ENCODE data around the gene ATP6V0A4.
"Not testable (repeated sequence)": the region's sequence is repeated elsewhere in the genome, so short reads cannot be mapped to it uniquely, and the experiment has no call there.

ATP6V0A4 gene

DNA sequence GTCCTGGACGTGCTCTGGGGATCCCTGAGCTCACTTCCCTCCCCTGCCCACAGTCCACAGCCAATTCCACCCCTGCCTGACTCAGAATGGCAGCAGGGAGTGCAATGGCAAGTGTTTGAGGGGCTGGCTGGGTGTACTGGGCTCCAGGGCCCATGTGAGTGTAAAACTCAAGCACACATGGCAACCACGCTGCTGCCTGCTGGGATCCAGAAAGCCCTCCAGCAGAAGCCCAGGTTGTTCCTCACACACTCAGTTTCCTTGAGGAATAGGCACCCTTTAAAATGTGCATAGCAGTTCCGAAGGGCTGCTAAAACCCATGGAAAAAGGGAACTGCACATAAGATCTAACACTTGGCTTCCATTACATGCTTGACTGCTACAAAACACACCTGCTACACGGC, 11.3 kb upstream of the ATP6V0A4 start:
- no peaks in the 10 kb centered on the region for H3K36me3 ChIP-seq (ENCODE audit: control insufficient read depth in 2 of 2, insufficient read depth in 2 of 2, low read length in 2 of 2)
- H3K9ac ChIP-seq (ENCODE audit: low read depth in 1 of 2, low read length in 2 of 2) = no peak overlapping the region

DNA sequence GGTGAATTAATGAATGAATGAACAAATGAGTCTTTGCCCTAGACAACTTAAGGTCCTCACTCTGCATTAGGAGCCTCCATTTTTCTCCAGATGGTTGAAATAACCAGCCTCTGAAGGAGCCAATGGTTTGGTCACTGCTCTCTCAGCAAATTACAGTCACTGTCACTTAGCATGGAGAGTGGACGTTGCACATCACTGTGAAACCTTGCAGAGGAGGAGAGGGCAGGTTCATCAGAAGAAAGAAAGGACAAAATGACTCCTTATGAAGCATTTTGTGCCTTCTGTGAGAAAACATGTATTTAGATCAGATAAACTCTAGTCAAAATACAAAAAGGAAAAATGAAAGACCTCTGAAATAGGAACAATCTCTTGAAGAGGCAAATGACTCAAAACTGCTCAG, 6.6 kb upstream of the ATP6V0A4 start:
- Histone ChIP-seq H3K36me3 (ENCODE audit: control insufficient read depth in 2 of 2, insufficient read depth in 2 of 2, low read length in 2 of 2) (no peaks in the 10 kb centered on the region), H3K27me3 (ENCODE audit: control insufficient read depth in 2 of 2, insufficient read depth in 2 of 2, low read length in 2 of 2) (no peaks in the 10 kb centered on the region), H3K27ac (ENCODE audit: low read depth in 2 of 2, low read length in 2 of 2) (no peak overlapping the region), H3K4me3 (ENCODE audit: low read length in 2 of 2) (no peak overlapping the region), H3K9me3 (ENCODE audit: control insufficient read depth in 2 of 2, low read length in 2 of 2) (no peaks in the 10 kb centered on the region), H3K4me1 (ENCODE audit: control insufficient read depth in 2 of 2, insufficient read depth in 2 of 2, low read length in 2 of 2) (no peaks in the 10 kb centered on the region), H3K9ac (ENCODE audit: low read depth in 1 of 2, low read length in 2 of 2) (no peak overlapping the region)

More for the DNA sequence above, 11.3 kb upstream of the ATP6V0A4 start:
- Histone ChIP-seq H3K4me1 (ENCODE audit: control insufficient read depth in 2 of 2, insufficient read depth in 2 of 2, low read length in 2 of 2) (no peaks in the 10 kb centered on the region), H3K27me3 (ENCODE audit: control insufficient read depth in 2 of 2, insufficient read depth in 2 of 2, low read length in 2 of 2) (no peaks in the 10 kb centered on the region), H3K27ac (ENCODE audit: low read depth in 2 of 2, low read length in 2 of 2) (no peak overlapping the region), H3K4me3 (ENCODE audit: low read length in 2 of 2) (no peak overlapping the region), H3K9me3 (ENCODE audit: control insufficient read depth in 2 of 2, low read length in 2 of 2) (no peaks in the 10 kb centered on the region)

DNA sequence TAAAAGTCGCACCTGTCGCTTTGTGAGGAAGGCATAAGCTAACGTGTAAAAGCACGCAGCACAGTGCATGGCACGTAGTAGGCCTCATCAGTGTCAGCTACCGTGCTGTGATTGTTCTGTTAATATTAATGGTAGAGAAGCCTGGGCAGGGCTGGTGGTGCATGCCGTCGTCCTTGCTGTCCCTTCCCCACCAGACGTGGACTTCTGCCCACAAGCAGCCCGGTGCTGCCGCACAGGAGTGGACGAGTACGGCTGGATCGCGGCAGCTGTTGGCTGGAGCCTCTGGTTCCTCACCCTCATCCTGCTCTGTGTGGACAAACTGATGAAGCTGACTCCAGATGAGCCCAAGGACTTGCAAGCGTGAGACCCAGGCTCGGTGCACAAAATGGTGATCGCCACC, 4.7 kb upstream of the ATP6V0A4 start:
- H3K9me3 ChIP-seq (ENCODE audit: control insufficient read depth in 2 of 2, low read length in 2 of 2) = no peaks in the 10 kb centered on the region
- no peak overlapping the region for H3K27ac ChIP-seq (ENCODE audit: low read depth in 2 of 2, low read length in 2 of 2)
- no peaks in the 10 kb centered on the region for H3K36me3 ChIP-seq (ENCODE audit: control insufficient read depth in 2 of 2, insufficient read depth in 2 of 2, low read length in 2 of 2)
- no peak overlapping the region for H3K9ac ChIP-seq (ENCODE audit: low read depth in 1 of 2, low read length in 2 of 2)
- H3K4me3 ChIP-seq (ENCODE audit: low read length in 2 of 2) = no peak overlapping the region
- no peaks in the 10 kb centered on the region for H3K27me3 ChIP-seq (ENCODE audit: control insufficient read depth in 2 of 2, insufficient read depth in 2 of 2, low read length in 2 of 2)
- H3K4me1 ChIP-seq (ENCODE audit: control insufficient read depth in 2 of 2, insufficient read depth in 2 of 2, low read length in 2 of 2) = no peaks in the 10 kb centered on the region

DNA sequence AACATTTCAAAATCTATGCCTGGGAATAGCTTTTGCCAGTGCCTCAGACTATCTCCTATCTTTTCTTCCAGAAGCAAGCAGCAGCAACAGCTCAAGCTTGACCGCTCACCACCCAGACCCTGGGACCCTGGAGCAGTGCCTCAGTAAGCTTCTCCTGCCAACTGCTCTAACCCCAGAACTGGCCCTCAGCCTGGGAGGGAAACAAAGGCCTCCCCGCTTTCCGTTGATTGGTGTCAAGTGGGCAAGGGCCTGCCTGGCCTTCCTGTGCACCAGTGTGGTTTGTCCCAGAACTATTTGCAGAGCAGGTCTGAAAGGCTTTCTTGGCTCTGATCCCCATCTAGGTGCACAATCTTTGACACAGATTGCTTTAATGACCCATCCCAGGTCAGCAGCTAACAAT, 3.3 kb upstream of the ATP6V0A4 start:
- Histone ChIP-seq H3K36me3 (ENCODE audit: control insufficient read depth in 2 of 2, insufficient read depth in 2 of 2, low read length in 2 of 2) (no peaks in the 10 kb centered on the region), H3K4me1 (ENCODE audit: control insufficient read depth in 2 of 2, insufficient read depth in 2 of 2, low read length in 2 of 2) (no peaks in the 10 kb centered on the region), H3K27me3 (ENCODE audit: control insufficient read depth in 2 of 2, insufficient read depth in 2 of 2, low read length in 2 of 2) (no peaks in the 10 kb centered on the region), H3K9me3 (ENCODE audit: control insufficient read depth in 2 of 2, low read length in 2 of 2) (no peaks in the 10 kb centered on the region), H3K9ac (ENCODE audit: low read depth in 1 of 2, low read length in 2 of 2) (no peak overlapping the region), H3K4me3 (ENCODE audit: low read length in 2 of 2) (no peak overlapping the region), H3K27ac (ENCODE audit: low read depth in 2 of 2, low read length in 2 of 2) (no peak overlapping the region)

DNA sequence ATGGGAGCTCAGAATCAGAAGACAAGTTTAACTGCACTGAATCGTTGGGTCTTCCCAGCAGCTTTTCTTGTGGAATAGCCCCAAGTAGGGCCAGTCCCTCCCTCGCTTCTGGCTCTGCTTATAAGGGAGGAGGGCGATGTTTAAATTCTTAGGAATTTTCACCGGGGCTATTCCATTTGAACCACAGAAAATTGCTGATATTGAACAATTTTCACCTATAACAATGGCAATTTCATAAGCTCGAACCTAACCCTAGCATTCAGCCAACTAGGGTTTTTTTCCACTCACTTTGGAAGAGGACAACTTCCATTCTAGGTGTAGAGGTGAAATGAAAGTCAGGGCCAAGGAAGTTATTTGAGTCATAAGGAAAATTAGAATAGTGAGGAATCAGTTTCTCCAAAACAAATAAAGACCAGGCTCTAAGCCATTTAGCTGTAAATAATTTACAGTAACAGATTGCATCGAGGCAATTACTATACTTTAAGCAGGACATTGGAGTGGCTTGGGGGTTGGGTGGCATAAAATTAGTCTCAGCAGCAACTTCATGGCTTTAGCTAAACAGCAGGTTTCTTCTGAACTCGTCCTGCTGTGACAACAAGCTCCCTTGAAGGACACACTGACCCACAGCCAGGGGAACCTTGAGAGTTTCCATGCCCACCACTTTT, 1.5 kb upstream of the ATP6V0A4 start:
- no peak overlapping the region for H3K9ac ChIP-seq (ENCODE audit: low read depth in 1 of 2, low read length in 2 of 2)
- no peaks in the 10 kb centered on the region for H3K36me3 ChIP-seq (ENCODE audit: control insufficient read depth in 2 of 2, insufficient read depth in 2 of 2, low read length in 2 of 2)
- no peaks in the 10 kb centered on the region for H3K27me3 ChIP-seq (ENCODE audit: control insufficient read depth in 2 of 2, insufficient read depth in 2 of 2, low read length in 2 of 2)
- H3K27ac ChIP-seq (ENCODE audit: low read depth in 2 of 2, low read length in 2 of 2) = no peak overlapping the region
- H3K9me3 ChIP-seq (ENCODE audit: control insufficient read depth in 2 of 2, low read length in 2 of 2) = no peaks in the 10 kb centered on the region
- H3K4me1 ChIP-seq (ENCODE audit: control insufficient read depth in 2 of 2, insufficient read depth in 2 of 2, low read length in 2 of 2) = no peaks in the 10 kb centered on the region
- no peak overlapping the region for H3K4me3 ChIP-seq (ENCODE audit: low read length in 2 of 2)

DNA sequence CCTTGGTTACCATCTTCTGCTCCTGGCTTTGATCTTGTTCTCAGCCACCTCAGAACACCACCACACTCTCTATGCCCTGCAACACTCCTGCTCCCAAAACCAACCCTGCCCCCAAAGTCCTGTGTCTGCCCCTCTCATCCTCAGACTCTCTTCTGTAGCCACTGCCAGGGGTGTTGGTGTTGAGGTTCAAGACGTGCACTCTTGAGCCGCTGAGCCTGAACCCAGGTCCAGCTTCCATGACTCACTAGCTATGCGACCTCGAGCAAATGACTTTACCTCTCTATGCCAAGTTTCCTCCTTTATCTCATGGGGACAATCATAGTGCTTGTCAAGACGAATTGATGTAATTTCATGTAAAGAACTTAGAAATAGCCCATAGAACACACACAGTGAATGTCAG, 840 bp upstream of the ATP6V0A4 start:
- no peak overlapping the region for H3K27ac ChIP-seq (ENCODE audit: low read depth in 2 of 2, low read length in 2 of 2)
- no peaks in the 10 kb centered on the region for H3K36me3 ChIP-seq (ENCODE audit: control insufficient read depth in 2 of 2, insufficient read depth in 2 of 2, low read length in 2 of 2)

DNA sequence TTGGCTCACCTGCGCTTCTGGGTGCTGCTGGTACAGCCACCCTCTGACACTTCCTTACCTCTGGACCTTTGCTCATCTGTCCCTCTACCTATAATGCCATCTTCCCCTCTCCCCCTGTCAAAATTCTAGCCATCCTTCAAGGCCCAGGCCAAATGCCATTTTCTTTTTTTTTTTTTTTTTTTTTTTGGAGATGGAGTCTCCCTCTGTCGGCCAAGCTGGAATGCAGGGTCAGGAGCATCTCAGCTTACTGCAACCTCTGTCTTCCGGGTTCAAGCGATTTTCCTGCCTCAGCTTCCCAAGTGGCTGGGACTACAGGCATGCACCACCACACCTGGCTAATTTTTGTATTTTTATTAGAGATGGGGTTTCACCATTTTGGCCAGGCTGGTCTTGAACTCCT, 950 bp downstream of the ATP6V0A4 start:
- not testable (repeated sequence) for H3K4me3 ChIP-seq (ENCODE audit: low read length in 2 of 2); H3K9me3 ChIP-seq (ENCODE audit: control insufficient read depth in 2 of 2, low read length in 2 of 2); H3K4me1 ChIP-seq (ENCODE audit: control insufficient read depth in 2 of 2, insufficient read depth in 2 of 2, low read length in 2 of 2); H3K36me3 ChIP-seq (ENCODE audit: control insufficient read depth in 2 of 2, insufficient read depth in 2 of 2, low read length in 2 of 2); H3K27me3 ChIP-seq (ENCODE audit: control insufficient read depth in 2 of 2, insufficient read depth in 2 of 2, low read length in 2 of 2); H3K9ac ChIP-seq (ENCODE audit: low read depth in 1 of 2, low read length in 2 of 2); H3K27ac ChIP-seq (ENCODE audit: low read depth in 2 of 2, low read length in 2 of 2)

More for the DNA sequence above, 840 bp upstream of the ATP6V0A4 start:
- Histone ChIP-seq H3K27me3 (ENCODE audit: control insufficient read depth in 2 of 2, insufficient read depth in 2 of 2, low read length in 2 of 2) (no peaks in the 10 kb centered on the region), H3K4me3 (ENCODE audit: low read length in 2 of 2) (no peak overlapping the region), H3K4me1 (ENCODE audit: control insufficient read depth in 2 of 2, insufficient read depth in 2 of 2, low read length in 2 of 2) (no peaks in the 10 kb centered on the region), H3K9me3 (ENCODE audit: control insufficient read depth in 2 of 2, low read length in 2 of 2) (no peaks in the 10 kb centered on the region), H3K9ac (ENCODE audit: low read depth in 1 of 2, low read length in 2 of 2) (no peak overlapping the region)

DNA sequence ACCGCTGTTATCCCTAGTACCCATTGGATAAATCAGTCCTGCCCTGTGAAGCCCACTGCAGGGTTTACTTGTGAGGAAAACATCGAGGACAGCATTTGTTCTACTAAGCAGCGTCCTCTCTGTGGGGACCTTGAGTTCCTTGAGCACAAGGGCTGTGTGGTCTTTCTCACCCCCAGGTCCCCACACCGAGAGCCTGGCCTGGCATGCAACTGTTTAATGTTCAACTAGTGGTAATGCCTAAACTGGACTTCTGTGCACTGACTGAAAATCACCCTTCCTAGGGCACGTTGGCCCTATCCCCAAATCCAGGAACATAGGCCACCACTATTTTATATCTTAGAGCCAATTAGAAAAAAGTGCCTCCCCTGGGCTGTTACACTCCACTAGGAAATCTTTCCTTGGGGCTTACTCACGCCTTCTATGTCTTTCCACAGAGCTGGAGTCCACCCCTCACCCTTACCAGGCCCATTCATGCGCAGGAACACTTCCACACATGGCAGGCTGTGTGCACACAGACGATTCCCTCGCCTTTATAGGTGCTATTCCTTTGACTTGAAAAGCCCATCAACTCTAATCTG, 1.9 kb downstream of the ATP6V0A4 start:
- Histone ChIP-seq H3K27ac (ENCODE audit: low read depth in 2 of 2, low read length in 2 of 2) (no peak overlapping the region), H3K36me3 (ENCODE audit: control insufficient read depth in 2 of 2, insufficient read depth in 2 of 2, low read length in 2 of 2) (no peaks in the 10 kb centered on the region), H3K9me3 (ENCODE audit: control insufficient read depth in 2 of 2, low read length in 2 of 2) (no peaks in the 10 kb centered on the region), H3K4me1 (ENCODE audit: control insufficient read depth in 2 of 2, insufficient read depth in 2 of 2, low read length in 2 of 2) (no peaks in the 10 kb centered on the region), H3K4me3 (ENCODE audit: low read length in 2 of 2) (no peak overlapping the region), H3K27me3 (ENCODE audit: control insufficient read depth in 2 of 2, insufficient read depth in 2 of 2, low read length in 2 of 2) (no peaks in the 10 kb centered on the region), H3K9ac (ENCODE audit: low read depth in 1 of 2, low read length in 2 of 2) (no peak overlapping the region)

DNA sequence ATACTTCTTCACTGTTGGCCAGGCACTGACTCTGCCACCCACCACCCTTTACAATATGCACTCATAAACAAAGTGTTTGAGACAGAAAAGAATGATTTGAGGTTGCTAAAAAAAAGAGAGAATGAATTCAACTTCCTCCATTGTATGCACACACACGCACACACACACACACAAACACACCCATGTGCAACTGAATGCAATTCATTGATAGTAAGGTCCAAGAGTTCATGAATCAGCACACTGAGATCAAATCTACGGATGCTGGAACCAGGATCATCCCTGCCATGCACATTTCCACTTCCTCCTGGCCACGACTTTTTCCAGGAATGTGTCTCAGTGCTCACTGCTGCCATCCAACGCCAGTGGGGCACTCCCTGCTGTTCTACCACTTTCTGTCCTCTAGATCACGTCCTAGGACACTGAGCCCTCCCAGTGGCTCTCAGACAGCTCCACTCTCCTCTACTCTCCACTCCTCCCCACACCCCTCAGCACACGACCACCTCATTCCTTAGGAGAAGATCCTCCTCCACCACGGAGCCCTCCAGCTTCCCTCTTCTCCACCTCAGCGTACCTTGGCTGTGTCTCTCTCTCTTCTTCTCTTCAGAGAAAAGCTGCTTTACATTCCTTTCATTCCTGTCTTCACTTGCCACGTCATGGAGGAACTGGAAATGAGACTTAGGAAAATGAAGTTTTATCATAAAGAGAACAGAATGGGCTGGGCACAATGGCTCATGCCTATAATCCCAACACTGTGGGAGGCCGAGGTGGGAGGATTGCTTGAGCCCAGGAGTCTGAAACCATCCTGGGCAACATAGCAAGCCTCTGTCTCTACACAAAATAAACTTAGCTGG, 12.2 kb downstream of the ATP6V0A4 start:
- no peak overlapping the region for H3K4me3 ChIP-seq (ENCODE audit: low read length in 2 of 2)
- no peak overlapping the region for H3K9ac ChIP-seq (ENCODE audit: low read depth in 1 of 2, low read length in 2 of 2)
- H3K36me3 ChIP-seq (ENCODE audit: control insufficient read depth in 2 of 2, insufficient read depth in 2 of 2, low read length in 2 of 2) = no peaks in the 10 kb centered on the region
- H3K9me3 ChIP-seq (ENCODE audit: control insufficient read depth in 2 of 2, low read length in 2 of 2) = no peaks in the 10 kb centered on the region
- H3K27ac ChIP-seq (ENCODE audit: low read depth in 2 of 2, low read length in 2 of 2) = no peak overlapping the region
- H3K4me1 ChIP-seq (ENCODE audit: control insufficient read depth in 2 of 2, insufficient read depth in 2 of 2, low read length in 2 of 2) = no peaks in the 10 kb centered on the region
- H3K27me3 ChIP-seq (ENCODE audit: control insufficient read depth in 2 of 2, insufficient read depth in 2 of 2, low read length in 2 of 2) = no peaks in the 10 kb centered on the region

DNA sequence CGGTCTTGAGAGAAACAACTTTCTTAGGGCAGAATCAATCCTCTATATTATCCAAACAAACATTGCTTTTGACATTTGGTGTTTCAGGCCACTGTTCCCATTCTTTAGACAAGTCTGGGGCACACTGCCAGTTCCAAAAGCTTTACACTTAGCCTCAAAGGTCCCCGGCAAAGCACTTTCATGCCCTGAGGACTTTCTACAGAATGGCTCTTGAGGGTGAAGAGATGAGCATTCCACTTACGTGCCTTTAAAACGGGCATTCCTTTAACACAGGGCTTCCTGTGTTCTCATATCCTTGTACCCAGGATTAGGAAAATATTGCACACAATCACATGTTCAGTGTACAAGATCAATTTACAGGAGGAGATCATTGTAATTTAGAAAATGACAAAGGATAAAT, 13.3 kb downstream of the ATP6V0A4 start:
- Histone ChIP-seq H3K36me3 (ENCODE audit: control insufficient read depth in 2 of 2, insufficient read depth in 2 of 2, low read length in 2 of 2) (no peaks in the 10 kb centered on the region), H3K4me3 (ENCODE audit: low read length in 2 of 2) (no peak overlapping the region), H3K27me3 (ENCODE audit: control insufficient read depth in 2 of 2, insufficient read depth in 2 of 2, low read length in 2 of 2) (no peaks in the 10 kb centered on the region), H3K27ac (ENCODE audit: low read depth in 2 of 2, low read length in 2 of 2) (no peak overlapping the region), H3K9ac (ENCODE audit: low read depth in 1 of 2, low read length in 2 of 2) (no peak overlapping the region), H3K9me3 (ENCODE audit: control insufficient read depth in 2 of 2, low read length in 2 of 2) (no peaks in the 10 kb centered on the region), H3K4me1 (ENCODE audit: control insufficient read depth in 2 of 2, insufficient read depth in 2 of 2, low read length in 2 of 2) (no peaks in the 10 kb centered on the region)

Data from mucosa of rectum (tissue), 2 donors.